Measurements from ENCODE around the gene ARHGEF12.

The ARHGEF12 gene

GRCh38 chr11:120306519-120307242 lies 29.5 kb upstream of the ARHGEF12 start:
- TF ChIP-seq GATA3 (IDR thresholded peaks at IDR 0.05; ENCODE audit: low read depth, low read length) = no peak
- no peak for TF ChIP-seq GATA2 (IDR thresholded peaks at IDR 0.05; ENCODE audit: low read depth, low read length)

- TF ChIP-seq GATA2 (IDR thresholded peaks at IDR 0.05; ENCODE audit: low read depth, low read length) = no peak
Measured at GRCh38 chr11:120307476-120307875, 28.7 kb upstream of the ARHGEF12 start.

- TF ChIP-seq GATA2 (IDR thresholded peaks at IDR 0.05; ENCODE audit: low read depth, low read length) (no peak), GATA3 (IDR thresholded peaks at IDR 0.05; ENCODE audit: low read depth, low read length) (no peak)
Measured at GRCh38 chr11:120308081-120308480, 28.1 kb upstream of the ARHGEF12 start.

GRCh38 chr11:120310870-120311269 lies 25.3 kb upstream of the ARHGEF12 start:
- no peak for TF ChIP-seq GATA2 (IDR thresholded peaks at IDR 0.05; ENCODE audit: low read depth, low read length)
- no peak for TF ChIP-seq GATA3 (IDR thresholded peaks at IDR 0.05; ENCODE audit: low read depth, low read length)

GRCh38 chr11:120314861-120315260 lies 21.4 kb upstream of the ARHGEF12 start:
- TF ChIP-seq GATA2 (IDR thresholded peaks at IDR 0.05; ENCODE audit: low read depth, low read length) (no peak), GATA3 (IDR thresholded peaks at IDR 0.05; ENCODE audit: low read depth, low read length) (no peak)

- TF ChIP-seq GATA3 (IDR thresholded peaks at IDR 0.05; ENCODE audit: low read depth, low read length) (no peak), GATA2 (IDR thresholded peaks at IDR 0.05; ENCODE audit: low read depth, low read length) (no peak)
Measured at GRCh38 chr11:120316880-120317688, 19.1 kb upstream of the ARHGEF12 start.

- TF ChIP-seq GATA2 (IDR thresholded peaks at IDR 0.05; ENCODE audit: low read depth, low read length) (no peak), GATA3 (IDR thresholded peaks at IDR 0.05; ENCODE audit: low read depth, low read length) (no peak)
Measured at GRCh38 chr11:120317689-120318480, 18.3 kb upstream of the ARHGEF12 start.

- TF ChIP-seq GATA3 (IDR thresholded peaks at IDR 0.05; ENCODE audit: low read depth, low read length) = no peak
- no peak for TF ChIP-seq GATA2 (IDR thresholded peaks at IDR 0.05; ENCODE audit: low read depth, low read length)
Measured at GRCh38 chr11:120318906-120319305, 17.3 kb upstream of the ARHGEF12 start.

GRCh38 chr11:120324932-120325810 lies 11.0 kb upstream of the ARHGEF12 start, which contains the start of gene TLCD5:
TSS of gene TLCD5 (plus strand) at chr11:120325299. CDS start at chr11:120327442, 2,143 bp downstream.
- TF ChIP-seq GATA2 (IDR thresholded peaks at IDR 0.05; ENCODE audit: low read depth, low read length) (peak; percentile 22; the same call in 1 of the 2 replicates), GATA3 (IDR thresholded peaks at IDR 0.05; ENCODE audit: low read depth, low read length) (no peak)

GRCh38 chr11:120326228-120326627 lies 10.0 kb upstream of the ARHGEF12 start:
- TF ChIP-seq GATA3 (IDR thresholded peaks at IDR 0.05; ENCODE audit: low read depth, low read length) = no peak
- TF ChIP-seq GATA2 (IDR thresholded peaks at IDR 0.05; ENCODE audit: low read depth, low read length) = no peak

GRCh38 chr11:120326845-120327281 lies 9.3 kb upstream of the ARHGEF12 start:
- TF ChIP-seq GATA2 (IDR thresholded peaks at IDR 0.05; ENCODE audit: low read depth, low read length) = no peak
- no peak for TF ChIP-seq GATA3 (IDR thresholded peaks at IDR 0.05; ENCODE audit: low read depth, low read length)

GRCh38 chr11:120327311-120327710 lies 8.9 kb upstream of the ARHGEF12 start:
- TF ChIP-seq GATA3 (IDR thresholded peaks at IDR 0.05; ENCODE audit: low read depth, low read length) = no peak
- TF ChIP-seq GATA2 (IDR thresholded peaks at IDR 0.05; ENCODE audit: low read depth, low read length) = no peak

- no peak for TF ChIP-seq GATA3 (IDR thresholded peaks at IDR 0.05; ENCODE audit: low read depth, low read length)
- TF ChIP-seq GATA2 (IDR thresholded peaks at IDR 0.05; ENCODE audit: low read depth, low read length) = no peak
Measured at GRCh38 chr11:120329556-120329955, 6.7 kb upstream of the ARHGEF12 start.

All from SH-SY5Y (cell line).